ENCODE results near the gene HHATL. TPM values are rescaled to one million over a fixed set of nuclear protein-coding genes. Genes with fewer than 3 reads are reported as not detected.

Gene HHATL
- total RNA-seq, 4 donors from 2014 or later = 0.34 to 6.1 (median 1.5) TPM; not detected in 1

DNA sequence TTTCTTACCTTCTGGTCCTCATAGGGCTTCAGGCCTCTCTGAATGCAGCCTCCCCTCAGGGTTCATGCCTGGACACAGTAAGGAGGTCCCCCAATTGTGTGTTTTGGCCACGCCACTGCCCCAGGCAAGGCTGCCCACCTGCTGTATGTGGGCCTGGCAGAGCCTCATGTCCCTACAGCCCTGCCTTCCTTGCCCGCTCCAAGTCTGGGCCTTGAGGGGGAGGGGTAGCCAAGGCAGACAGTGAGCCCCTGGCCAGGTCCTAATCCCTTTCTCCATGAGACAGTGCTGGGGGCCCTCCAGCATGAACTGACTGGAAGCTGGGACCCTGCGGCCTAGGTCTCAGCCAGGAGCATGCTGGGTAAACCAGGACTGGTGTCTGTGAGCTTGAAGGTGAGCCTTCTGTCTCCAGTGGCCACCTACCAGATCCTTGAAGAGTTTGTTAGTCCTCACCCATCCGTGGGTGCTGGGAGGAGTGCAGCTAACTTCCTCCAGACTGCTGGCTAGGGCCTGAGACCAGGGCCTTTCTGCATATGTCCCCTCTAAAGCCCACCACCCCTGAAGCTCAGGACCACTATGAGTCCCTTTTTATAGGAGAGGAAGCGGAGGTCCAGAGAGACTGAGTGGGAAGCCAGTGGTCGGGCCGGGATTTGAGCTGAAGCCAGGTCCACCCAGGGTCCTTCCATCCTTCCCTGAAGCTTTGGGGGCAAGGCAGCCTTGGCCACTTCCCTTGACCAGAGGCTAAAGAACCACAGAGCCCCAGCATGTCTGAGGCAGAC is 40.4 kb downstream of the HHATL start:
- no peak for TF ChIP-seq POLR2A (IDR thresholded peaks at IDR 0.05)
- no peak for TF ChIP-seq CTCF (IDR thresholded peaks at IDR 0.05)
- peak in 1 of 2 donors; percentile 82 for DNase-seq (ENCODE audit: low spot score in 2 of 2)
- WGBS, 2 donors = 82 to 89% methylated on average over 6 to 7 of the region's 7 CpGs
- intact Hi-C loops (cut with DNase I; ENCODE audit: low total_unique reads) = no loop called here
- no peak overlapping the region for H3K4me3 ChIP-seq (ENCODE audit: low read depth, poor library complexity, severe bottlenecking)

GRCh38 chr3:42661593-42662022 is 41.0 kb downstream of the HHATL start:
- intact Hi-C loops (cut with DNase I; ENCODE audit: low total_unique reads) = no loop called here
- TF ChIP-seq CTCF (IDR thresholded peaks at IDR 0.05) = no peak
- TF ChIP-seq POLR2A (IDR thresholded peaks at IDR 0.05) = no peak
- WGBS, 2 donors = 88 to 91% methylated on average over 5 of the region's 5 CpGs
- peak in 1 of 2 donors; percentile 76 for DNase-seq (ENCODE audit: low spot score in 2 of 2)
- H3K4me3 ChIP-seq (ENCODE audit: low read depth, poor library complexity, severe bottlenecking) = no peak overlapping the region

- intact Hi-C loops (cut with DNase I; ENCODE audit: low total_unique reads) = no loop called here
- no peak for DNase-seq (ENCODE audit: low spot score in 2 of 2)
- TF ChIP-seq CTCF (IDR thresholded peaks at IDR 0.05) = no peak
- TF ChIP-seq POLR2A (IDR thresholded peaks at IDR 0.05) = no peak
- no peak overlapping the region for H3K4me3 ChIP-seq (ENCODE audit: low read depth, poor library complexity, severe bottlenecking)
- WGBS, 2 donors = 55 to 67% methylated on average over 4 of the region's 4 CpGs
Measured at GRCh38 chr3:42660898-42661297, 41.7 kb downstream of the HHATL start.

- WGBS, 2 donors = 39 to 41% methylated on average over 6 of the region's 6 CpGs
- H3K4me3 ChIP-seq (ENCODE audit: low read depth, poor library complexity, severe bottlenecking) = no peak overlapping the region
- intact Hi-C loops (cut with DNase I; ENCODE audit: low total_unique reads) = no loop called here
- no peak for DNase-seq (ENCODE audit: low spot score in 2 of 2)
- no peak for TF ChIP-seq POLR2A (IDR thresholded peaks at IDR 0.05)
- TF ChIP-seq CTCF (IDR thresholded peaks at IDR 0.05) = no peak
Measured at GRCh38 chr3:42660131-42660715, 42.4 kb downstream of the HHATL start.

DNA sequence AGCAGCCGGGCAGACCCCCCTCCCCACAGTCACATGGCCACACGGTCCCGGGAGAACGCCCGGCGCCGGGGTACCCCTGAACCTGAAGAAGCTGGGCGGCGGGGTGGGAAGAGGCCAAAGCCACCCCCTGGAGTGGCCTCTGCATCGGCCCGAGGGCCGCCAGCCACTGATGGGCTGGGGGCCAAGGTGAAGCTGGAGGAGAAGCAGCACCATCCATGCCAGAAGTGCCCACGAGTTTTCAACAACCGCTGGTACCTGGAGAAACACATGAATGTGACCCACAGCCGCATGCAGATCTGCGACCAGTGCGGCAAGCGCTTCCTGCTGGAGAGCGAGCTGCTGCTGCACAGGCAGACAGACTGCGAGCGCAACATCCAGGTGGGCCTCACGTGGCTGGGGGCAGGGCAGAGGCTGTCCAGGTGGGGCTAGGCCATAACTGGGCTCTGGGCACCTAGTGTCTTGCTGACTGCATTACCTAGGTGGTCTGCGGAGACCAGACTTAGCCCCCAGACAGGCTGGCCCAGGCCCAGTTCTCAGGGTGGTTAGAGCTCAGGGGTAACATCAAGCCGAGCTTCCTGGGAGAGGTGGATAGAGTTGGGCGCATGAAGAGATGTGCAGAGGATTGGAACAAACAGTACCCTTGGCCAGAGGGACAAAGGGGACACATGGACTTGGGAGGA is 43.0 kb downstream of the HHATL start:
- TF ChIP-seq CTCF (IDR thresholded peaks at IDR 0.05) = no peak
- TF ChIP-seq POLR2A (IDR thresholded peaks at IDR 0.05) = no peak
- no peak for DNase-seq (ENCODE audit: low spot score in 2 of 2)
- intact Hi-C loops (cut with DNase I; ENCODE audit: low total_unique reads) = no loop called here
- WGBS, 2 donors = 82 to 85% methylated on average over 25 of the region's 25 CpGs
- no peak overlapping the region for H3K4me3 ChIP-seq (ENCODE audit: low read depth, poor library complexity, severe bottlenecking)
